GM23338 (cell line): Measurements from ENCODE around the gene KIF18B.

Source experiments
- CREB1 ChIP-seq: fragments of 250-450 bp; sonication (Bioruptor Pico); IDR thresholded peaks from 2 replicates; pipeline ENCODE4 v1.5.0; 2020; ENCODE audit warnings: low read depth, mild to moderate bottlenecking, moderate library complexity
- CTCF ChIP-seq, 2 experiments: fragments of 200-600 bp in 1 of 2; sonication (generic) in 1 of 2; conservative IDR thresholded peaks; 2 replicates each; pipeline versions ENCODE4 v1.5.1 to v1.6.1; 2016 to 2017; ENCODE audit warnings: antibody characterized with exemption in 2 of 2, low read depth in 2 of 2, mild to moderate bottlenecking in 2 of 2, moderate library complexity in 1 of 2
- EZH2 ChIP-seq: fragments of 200-600 bp; sonication (generic); IDR thresholded peaks from one replicate; pipeline ENCODE4 v1.8.0; 2017; ENCODE audit warnings: antibody characterized with exemption, mild to moderate bottlenecking, low read depth; ENCODE audit not compliant: unreplicated experiment
- EZH2phosphoT487 ChIP-seq: fragments of 200-600 bp; sonication (generic); IDR thresholded peaks from one replicate; pipeline ENCODE4 v1.8.1; 2018; ENCODE audit warnings: antibody characterized with exemption; ENCODE audit not compliant: unreplicated experiment
- JUNB ChIP-seq: IDR thresholded peaks from one replicate; pipeline ENCODE4 v1.6.1; 2016; ENCODE audit warnings: antibody characterized with exemption; ENCODE audit not compliant: unreplicated experiment
- NANOG ChIP-seq: IDR thresholded peaks from 2 replicates; pipeline ENCODE4 v1.6.1; 2016; ENCODE audit warnings: antibody characterized with exemption, borderline replicate concordance
- POLR2AphosphoS5 ChIP-seq: IDR thresholded peaks from 2 replicates; pipeline ENCODE4 v1.6.1; 2016; ENCODE audit warnings: antibody characterized with exemption, low read depth
- REST ChIP-seq: IDR thresholded peaks from one replicate; pipeline ENCODE4 v1.6.1; 2018; ENCODE audit warnings: antibody characterized with exemption; ENCODE audit not compliant: unreplicated experiment
- ZNF331 ChIP-seq: fragments of 250-450 bp; sonication (Bioruptor Pico); IDR thresholded peaks from 2 replicates; pipeline ENCODE4 v1.5.0; 2020; ENCODE audit warnings: low read depth, mild to moderate bottlenecking, moderate library complexity
- TF ChIP-seq, protein P1 (sequence below): IDR thresholded peaks from 2 replicates; pipeline ENCODE4 v1.6.1; 2016; ENCODE audit warnings: antibody characterized with exemption
- TF ChIP-seq, protein P2 (sequence below): fragments of 250-450 bp; sonication (Bioruptor Pico); IDR thresholded peaks from 2 replicates; pipeline ENCODE4 v1.5.0; 2020; ENCODE audit warnings: mild to moderate bottlenecking, moderate library complexity

DNA sequence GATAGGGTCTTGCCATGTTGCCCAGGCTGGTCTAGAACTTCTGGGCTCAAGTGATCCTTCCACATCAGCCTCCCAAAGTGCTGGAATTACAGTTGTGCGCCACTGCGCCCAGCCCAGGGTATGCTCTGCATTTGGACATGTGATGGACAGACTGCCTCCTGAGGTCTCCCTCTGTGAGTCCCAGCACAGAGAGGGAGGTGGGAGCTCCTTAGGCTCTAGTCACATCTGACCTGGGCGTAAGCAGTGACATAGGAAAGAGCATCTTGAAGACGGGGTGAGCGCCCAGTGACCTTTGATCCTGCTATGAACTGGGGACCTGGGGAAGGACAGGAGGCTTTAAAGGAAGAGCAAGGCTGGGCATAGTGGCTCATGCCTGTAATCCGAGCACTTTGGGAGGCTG, 30.1 kb downstream of the KIF18B start:
- TF ChIP-seq CTCF (conservative IDR thresholded peaks at IDR 0.05; ENCODE audit: low read depth in 2 of 2) (no peak), POLR2AphosphoS5 (no peak), EZH2 (no peak), REST (no peak), CREB1 (CRISPR knock-in tag) (no peak), EZH2phosphoT487 (no peak), JUNB (no peak), ZNF331 (no peak), NANOG (no peak)
- TF ChIP-seq, protein P1, sequence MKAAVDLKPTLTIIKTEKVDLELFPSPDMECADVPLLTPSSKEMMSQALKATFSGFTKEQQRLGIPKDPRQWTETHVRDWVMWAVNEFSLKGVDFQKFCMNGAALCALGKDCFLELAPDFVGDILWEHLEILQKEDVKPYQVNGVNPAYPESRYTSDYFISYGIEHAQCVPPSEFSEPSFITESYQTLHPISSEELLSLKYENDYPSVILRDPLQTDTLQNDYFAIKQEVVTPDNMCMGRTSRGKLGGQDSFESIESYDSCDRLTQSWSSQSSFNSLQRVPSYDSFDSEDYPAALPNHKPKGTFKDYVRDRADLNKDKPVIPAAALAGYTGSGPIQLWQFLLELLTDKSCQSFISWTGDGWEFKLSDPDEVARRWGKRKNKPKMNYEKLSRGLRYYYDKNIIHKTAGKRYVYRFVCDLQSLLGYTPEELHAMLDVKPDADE = no peak
- TF ChIP-seq, protein P2, sequence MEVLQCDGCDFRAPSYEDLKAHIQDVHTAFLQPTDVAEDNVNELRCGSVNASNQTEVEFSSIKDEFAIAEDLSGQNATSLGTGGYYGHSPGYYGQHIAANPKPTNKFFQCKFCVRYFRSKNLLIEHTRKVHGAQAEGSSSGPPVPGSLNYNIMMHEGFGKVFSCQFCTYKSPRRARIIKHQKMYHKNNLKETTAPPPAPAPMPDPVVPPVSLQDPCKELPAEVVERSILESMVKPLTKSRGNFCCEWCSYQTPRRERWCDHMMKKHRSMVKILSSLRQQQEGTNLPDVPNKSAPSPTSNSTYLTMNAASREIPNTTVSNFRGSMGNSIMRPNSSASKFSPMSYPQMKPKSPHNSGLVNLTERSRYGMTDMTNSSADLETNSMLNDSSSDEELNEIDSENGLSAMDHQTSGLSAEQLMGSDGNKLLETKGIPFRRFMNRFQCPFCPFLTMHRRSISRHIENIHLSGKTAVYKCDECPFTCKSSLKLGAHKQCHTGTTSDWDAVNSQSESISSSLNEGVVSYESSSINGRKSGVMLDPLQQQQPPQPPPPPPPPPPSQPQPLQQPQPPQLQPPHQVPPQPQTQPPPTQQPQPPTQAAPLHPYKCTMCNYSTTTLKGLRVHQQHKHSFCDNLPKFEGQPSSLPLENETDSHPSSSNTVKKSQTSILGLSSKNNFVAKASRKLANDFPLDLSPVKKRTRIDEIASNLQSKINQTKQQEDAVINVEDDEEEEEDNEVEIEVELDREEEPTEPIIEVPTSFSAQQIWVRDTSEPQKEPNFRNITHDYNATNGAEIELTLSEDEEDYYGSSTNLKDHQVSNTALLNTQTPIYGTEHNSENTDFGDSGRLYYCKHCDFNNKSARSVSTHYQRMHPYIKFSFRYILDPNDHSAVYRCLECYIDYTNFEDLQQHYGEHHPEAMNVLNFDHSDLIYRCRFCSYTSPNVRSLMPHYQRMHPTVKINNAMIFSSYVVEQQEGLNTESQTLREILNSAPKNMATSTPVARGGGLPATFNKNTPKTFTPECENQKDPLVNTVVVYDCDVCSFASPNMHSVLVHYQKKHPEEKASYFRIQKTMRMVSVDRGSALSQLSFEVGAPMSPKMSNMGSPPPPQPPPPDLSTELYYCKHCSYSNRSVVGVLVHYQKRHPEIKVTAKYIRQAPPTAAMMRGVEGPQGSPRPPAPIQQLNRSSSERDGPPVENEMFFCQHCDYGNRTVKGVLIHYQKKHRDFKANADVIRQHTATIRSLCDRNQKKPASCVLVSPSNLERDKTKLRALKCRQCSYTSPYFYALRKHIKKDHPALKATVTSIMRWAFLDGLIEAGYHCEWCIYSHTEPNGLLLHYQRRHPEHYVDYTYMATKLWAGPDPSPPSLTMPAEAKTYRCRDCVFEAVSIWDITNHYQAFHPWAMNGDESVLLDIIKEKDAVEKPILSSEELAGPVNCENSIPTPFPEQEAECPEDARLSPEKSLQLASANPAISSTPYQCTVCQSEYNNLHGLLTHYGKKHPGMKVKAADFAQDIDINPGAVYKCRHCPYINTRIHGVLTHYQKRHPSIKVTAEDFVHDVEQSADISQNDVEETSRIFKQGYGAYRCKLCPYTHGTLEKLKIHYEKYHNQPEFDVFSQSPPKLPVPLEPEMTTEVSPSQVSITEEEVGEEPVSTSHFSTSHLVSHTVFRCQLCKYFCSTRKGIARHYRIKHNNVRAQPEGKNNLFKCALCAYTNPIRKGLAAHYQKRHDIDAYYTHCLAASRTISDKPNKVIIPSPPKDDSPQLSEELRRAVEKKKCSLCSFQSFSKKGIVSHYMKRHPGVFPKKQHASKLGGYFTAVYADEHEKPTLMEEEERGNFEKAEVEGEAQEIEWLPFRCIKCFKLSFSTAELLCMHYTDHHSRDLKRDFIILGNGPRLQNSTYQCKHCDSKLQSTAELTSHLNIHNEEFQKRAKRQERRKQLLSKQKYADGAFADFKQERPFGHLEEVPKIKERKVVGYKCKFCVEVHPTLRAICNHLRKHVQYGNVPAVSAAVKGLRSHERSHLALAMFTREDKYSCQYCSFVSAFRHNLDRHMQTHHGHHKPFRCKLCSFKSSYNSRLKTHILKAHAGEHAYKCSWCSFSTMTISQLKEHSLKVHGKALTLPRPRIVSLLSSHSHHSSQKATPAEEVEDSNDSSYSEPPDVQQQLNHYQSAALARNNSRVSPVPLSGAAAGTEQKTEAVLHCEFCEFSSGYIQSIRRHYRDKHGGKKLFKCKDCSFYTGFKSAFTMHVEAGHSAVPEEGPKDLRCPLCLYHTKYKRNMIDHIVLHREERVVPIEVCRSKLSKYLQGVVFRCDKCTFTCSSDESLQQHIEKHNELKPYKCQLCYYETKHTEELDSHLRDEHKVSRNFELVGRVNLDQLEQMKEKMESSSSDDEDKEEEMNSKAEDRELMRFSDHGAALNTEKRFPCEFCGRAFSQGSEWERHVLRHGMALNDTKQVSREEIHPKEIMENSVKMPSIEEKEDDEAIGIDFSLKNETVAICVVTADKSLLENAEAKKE = no peak
